IMR-90 (cell line): ENCODE measurements around the gene ADAM12. TPM values are rescaled to one million over a fixed set of nuclear protein-coding genes. Genes with fewer than 3 reads are reported as not detected.

Experiments used
- ATAC-seq: fragments of 200-7000 bp; cut with Tn5 transposase; 2 replicates; pipeline ENCODE4 v1.9.1; 2020; ENCODE audit warnings: low read depth, mild to moderate bottlenecking, moderate library complexity
- BruUV-seq: library from RNA; stranded (reverse); fragments of 400-500 nt; replicated peaks from 2 replicates; lab custom pipeline; 2021; lab: Mats Ljungman, UMichigan
- CTCF ChIA-PET: fragments of 300-600 bp; formaldehyde crosslinking; extraction: SDS; loops from one replicate; lab custom pipeline; 2021; ENCODE audit warnings: antibody characterized with exemption; lab: Yijun Ruan, JAX
- POLR2A ChIA-PET: fragments of 300-600 bp; sonication (Branson Sonifier 250); formaldehyde crosslinking; loops from one replicate; lab custom pipeline; 2022; ENCODE audit warnings: antibody characterized with exemption; ENCODE audit not compliant: unreplicated experiment; lab: Charles Lee
- DNase-seq: peaks from one replicate; pipeline ENCODE4 v3.0.0; 2013
- H2AFZ ChIP-seq: replicated peaks from 2 replicates; pipeline ENCODE3; 2013; ENCODE audit warnings: low read length, mild to moderate bottlenecking; ENCODE audit not compliant: poor library complexity
- H2AK5ac ChIP-seq: 2 replicates; pipeline ENCODE4 v1.6.1; 2013; ENCODE audit warnings: low read depth, low read length, inconsistent platforms
- H2AK9ac ChIP-seq: replicated peaks from 2 replicates; pipeline ENCODE3; 2013; ENCODE audit warnings: mild to moderate bottlenecking, low read depth, low read length, moderate library complexity; ENCODE audit not compliant: poor library complexity
- H2BK120ac ChIP-seq: 2 replicates; pipeline ENCODE4 v1.6.1; 2013; ENCODE audit warnings: low read depth, low read length, inconsistent platforms
- H2BK15ac ChIP-seq: 3 replicates; pipeline ENCODE4 v1.6.1; 2013; ENCODE audit warnings: low read depth, low read length, inconsistent platforms
- H2BK20ac ChIP-seq: 2 replicates; pipeline ENCODE4 v1.6.1; 2013; ENCODE audit warnings: low read depth, mild to moderate bottlenecking, inconsistent platforms, low read length, moderate library complexity
- H2BK5ac ChIP-seq: 2 replicates; pipeline ENCODE4 v1.6.1; 2013; ENCODE audit warnings: mild to moderate bottlenecking, low read depth, low read length, inconsistent platforms; ENCODE audit not compliant: poor library complexity, severe bottlenecking
- H3K14ac ChIP-seq: replicated peaks from 2 replicates; pipeline ENCODE4 v1.6.1; 2013; ENCODE audit warnings: low read depth, low read length, inconsistent platforms
- H3K18ac ChIP-seq: 2 replicates; pipeline ENCODE4 v1.6.1; 2013; ENCODE audit warnings: low read depth, low read length, control low read depth
- H3K23ac ChIP-seq: 2 replicates; pipeline ENCODE4 v1.6.1; 2013; ENCODE audit warnings: low read depth, low read length, inconsistent platforms
- H3K27ac ChIP-seq: 2 replicates; pipeline ENCODE4 v1.5.1; 2013; ENCODE audit warnings: mild to moderate bottlenecking, control low read depth, low read length; ENCODE audit not compliant: insufficient read depth
- H3K27me3 ChIP-seq: 2 replicates; pipeline ENCODE4 v1.6.1; 2013; ENCODE audit warnings: low read length; ENCODE audit not compliant: control insufficient read depth, insufficient read depth
- H3K36me3 ChIP-seq: 2 replicates; pipeline ENCODE4 v1.6.1; 2013; ENCODE audit warnings: low read length, mixed read lengths; ENCODE audit not compliant: control insufficient read depth, insufficient read depth
- H3K4ac ChIP-seq: 2 replicates; pipeline ENCODE4 v1.6.1; 2013; ENCODE audit warnings: low read depth, low read length, inconsistent platforms
- H3K4me1 ChIP-seq: 2 replicates; pipeline ENCODE4 v1.6.1; 2013; ENCODE audit warnings: low read length, mixed read lengths; ENCODE audit not compliant: control insufficient read depth, insufficient read depth
- H3K4me2 ChIP-seq: 2 replicates; pipeline ENCODE4 v1.6.1; 2013; ENCODE audit warnings: low read depth, mild to moderate bottlenecking, control low read depth, low read length, moderate library complexity
- H3K4me3 ChIP-seq: 2 replicates; pipeline ENCODE4 v1.5.1; 2013; ENCODE audit warnings: low read depth, mild to moderate bottlenecking, control low read depth, low read length, moderate library complexity; ENCODE audit not compliant: insufficient read depth
- H3K56ac ChIP-seq: 2 replicates; pipeline ENCODE4 v1.6.1; 2013; ENCODE audit warnings: low read length, inconsistent platforms; ENCODE audit not compliant: insufficient read depth; ENCODE audit errors: extremely low read depth
- H3K79me1 ChIP-seq, 2 experiments: 2 replicates each; pipeline ENCODE4 v1.6.1; 2013; ENCODE audit warnings: low read length in 2 of 2, inconsistent platforms in 1 of 2, low read depth in 1 of 2
- H3K9ac ChIP-seq: 2 replicates; pipeline ENCODE4 v1.6.1; 2013; ENCODE audit warnings: low read depth, low read length, control low read depth
- H3K9me1 ChIP-seq: 2 replicates; pipeline ENCODE4 v1.6.1; 2013; ENCODE audit warnings: low read length, inconsistent platforms; ENCODE audit not compliant: insufficient read depth
- H3K9me3 ChIP-seq: 2 replicates; pipeline ENCODE4 v1.6.1; 2013; ENCODE audit warnings: low read length; ENCODE audit not compliant: control insufficient read depth, insufficient read depth
- H4K20me1 ChIP-seq: 2 replicates; pipeline ENCODE4 v1.6.1; 2013; ENCODE audit warnings: low read length, inconsistent platforms; ENCODE audit not compliant: insufficient read depth
- H4K5ac ChIP-seq: 2 replicates; pipeline ENCODE4 v1.6.1; 2013; ENCODE audit warnings: mild to moderate bottlenecking, low read depth, low read length, control low read depth
- H4K8ac ChIP-seq, 2 experiments: 2 replicates each; pipeline ENCODE4 v1.6.1; 2013; ENCODE audit warnings: low read depth in 2 of 2, low read length in 2 of 2, control low read depth in 1 of 2, inconsistent platforms in 1 of 2
- H4K91ac ChIP-seq: 2 replicates; pipeline ENCODE4 v1.6.1; 2013; ENCODE audit warnings: low read depth, low read length, inconsistent platforms; ENCODE audit not compliant: insufficient read depth
- MAFK ChIP-seq: IDR thresholded peaks from 2 replicates; pipeline ENCODE4 v1.6.1; 2012; ENCODE audit warnings: low read depth, low read length, improper control_type of control experiment
- WGBS, 2 experiments: methylation state at CpG; one replicate each; pipeline versions ENCODE4 v1.1.5 to v1.1.7; 2013; ENCODE audit warnings: missing lambda C conversion rate in 2 of 2; ENCODE audit not compliant: insufficient read length in 1 of 2; ENCODE audit errors: extremely low coverage in 2 of 2; 5-methylcytosine and 5-hydroxymethylcytosine counted together
- dilution Hi-C: fragments of 300-500 bp; cut with HindIII; formaldehyde crosslinking; loops from one replicate; pipeline ENCODE4 v1.14.3; 2018; ENCODE audit warnings: low sequenced_read_pairs; ENCODE audit not compliant: unreplicated experiment
- in situ Hi-C: fragments of 300-500 bp; cut with MboI; formaldehyde crosslinking; loops from 3 replicates; pipeline ENCODE4 v1.14.3; 2019; ENCODE audit warnings: low sequenced_read_pairs, inconsistent platforms, mixed read lengths
- intact Hi-C: fragments of 100-400 bp; cut with micrococcal nuclease; formaldehyde crosslinking; loops from 2 replicates; pipeline ENCODE4 v1.10.0; 2022
- polyA plus RNA-seq, 3 experiments: library from polyadenylated mRNA; depleted of rRNA; stranded (reverse); fragments of >200 nt; gene quantifications; 2 replicates each; pipeline ENCODE4 v1.2.3, GENCODE V29; 2012; ENCODE audit warnings: low replicate concordance in 1 of 3
- total RNA-seq: library from RNA; depleted of rRNA; stranded (reverse); fragments of >200 nt; gene quantifications from 2 replicates; pipeline ENCODE4 v1.2.3, GENCODE V29; 2012
- TF ChIP-seq, protein P1 (sequence below): conservative IDR thresholded peaks from 2 replicates; pipeline ENCODE4 v1.5.1; 2012; ENCODE audit warnings: mild to moderate bottlenecking, low read depth, low read length, improper control_type of control experiment

ADAM12 gene
- total and polyA plus RNA-seq, 2 of the 4 experiments (the other 2 are of a cell fraction), result 9.6 to 10.2 TPM

DNA sequence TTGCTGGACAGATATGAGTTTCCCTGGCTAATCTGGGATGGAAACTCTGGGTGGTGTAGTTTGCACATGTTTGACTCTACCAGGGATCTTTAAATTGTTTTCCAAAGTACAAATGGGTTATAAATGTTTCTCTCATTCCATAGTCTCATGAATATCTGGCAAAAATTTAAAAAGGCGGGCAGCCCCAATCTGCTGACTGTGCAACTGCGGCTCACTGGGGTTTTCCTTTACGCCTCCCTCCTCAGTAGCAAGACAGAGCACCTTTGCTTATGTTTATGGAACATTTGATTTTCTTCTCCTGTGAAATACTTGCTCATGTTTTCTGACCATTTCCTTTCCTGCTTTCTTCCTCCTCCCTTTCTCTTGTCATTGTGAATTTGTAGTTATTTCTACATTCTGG is 105.0 kb downstream of the ADAM12 start:
- POLR2A ChIA-PET, result no interaction called here
- Histone ChIP-seq H3K4me3 (no peak overlapping the region), H2BK15ac (no peak overlapping the region), H3K4ac (no peak overlapping the region), H3K9ac (no peak overlapping the region), H4K5ac (no peak overlapping the region), H3K56ac (no peak overlapping the region), H2BK5ac (no peak overlapping the region), H3K23ac (no peak overlapping the region), H3K4me2 (no peak overlapping the region), H3K79me1 (no peaks in the 10 kb centered on the region), H2AK5ac (no peak overlapping the region), H3K9me1 (no peaks in the 10 kb centered on the region), H3K14ac (no peak overlapping the region), H2BK120ac (no peak overlapping the region), H4K20me1 (no peaks in the 10 kb centered on the region), H3K18ac (no peak overlapping the region), H3K27ac (no peak overlapping the region), H3K36me3 (no peaks in the 10 kb centered on the region), H3K4me1 (no peaks in the 10 kb centered on the region; the same call in 1 of the 2 replicates), H2BK20ac (no peak overlapping the region), H3K9me3 (no peaks in the 10 kb centered on the region), H4K91ac (no peak overlapping the region), H2AK9ac (no peak overlapping the region), H2AFZ (no peak overlapping the region), H4K8ac (no peak overlapping the region), H3K27me3 (no peaks in the 10 kb centered on the region)
- in situ Hi-C loops (no loop called here), intact Hi-C loops (no loop called here), dilution Hi-C loops (no loop called here)
- BruUV-seq, result no TSS peak
- DNase-seq (no peak), ATAC-seq (no peak)
- no CpG with 5 or more reads among the region's 3 CpGs for WGBS, 2 experiments
- CTCF ChIA-PET, result no interaction called here
- TF ChIP-seq MAFK, result peak; percentile 63
- TF ChIP-seq, protein P1, sequence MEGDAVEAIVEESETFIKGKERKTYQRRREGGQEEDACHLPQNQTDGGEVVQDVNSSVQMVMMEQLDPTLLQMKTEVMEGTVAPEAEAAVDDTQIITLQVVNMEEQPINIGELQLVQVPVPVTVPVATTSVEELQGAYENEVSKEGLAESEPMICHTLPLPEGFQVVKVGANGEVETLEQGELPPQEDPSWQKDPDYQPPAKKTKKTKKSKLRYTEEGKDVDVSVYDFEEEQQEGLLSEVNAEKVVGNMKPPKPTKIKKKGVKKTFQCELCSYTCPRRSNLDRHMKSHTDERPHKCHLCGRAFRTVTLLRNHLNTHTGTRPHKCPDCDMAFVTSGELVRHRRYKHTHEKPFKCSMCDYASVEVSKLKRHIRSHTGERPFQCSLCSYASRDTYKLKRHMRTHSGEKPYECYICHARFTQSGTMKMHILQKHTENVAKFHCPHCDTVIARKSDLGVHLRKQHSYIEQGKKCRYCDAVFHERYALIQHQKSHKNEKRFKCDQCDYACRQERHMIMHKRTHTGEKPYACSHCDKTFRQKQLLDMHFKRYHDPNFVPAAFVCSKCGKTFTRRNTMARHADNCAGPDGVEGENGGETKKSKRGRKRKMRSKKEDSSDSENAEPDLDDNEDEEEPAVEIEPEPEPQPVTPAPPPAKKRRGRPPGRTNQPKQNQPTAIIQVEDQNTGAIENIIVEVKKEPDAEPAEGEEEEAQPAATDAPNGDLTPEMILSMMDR, result no peak
